AG09319 (cell line): Measurements from ENCODE around the gene PIP5K1C.

ENCODE experiments used
- DNase-seq: peaks from one replicate; pipeline ENCODE4 v3.0.0-alpha.2; 2010; ENCODE audit warnings: low read depth; ENCODE audit errors: extremely low read depth
- TF ChIP-seq, protein P1 (sequence below): IDR thresholded peaks from 2 replicates; pipeline ENCODE4 v1.5.1; 2011; ENCODE audit warnings: low read depth, mild to moderate bottlenecking, inconsistent platforms, low read length, moderate library complexity

PIP5K1C gene

GRCh38 chr19:3643674-3644313 is 56.5 kb downstream of the PIP5K1C start:
- DNase-seq: no peak
- TF ChIP-seq, protein P1, sequence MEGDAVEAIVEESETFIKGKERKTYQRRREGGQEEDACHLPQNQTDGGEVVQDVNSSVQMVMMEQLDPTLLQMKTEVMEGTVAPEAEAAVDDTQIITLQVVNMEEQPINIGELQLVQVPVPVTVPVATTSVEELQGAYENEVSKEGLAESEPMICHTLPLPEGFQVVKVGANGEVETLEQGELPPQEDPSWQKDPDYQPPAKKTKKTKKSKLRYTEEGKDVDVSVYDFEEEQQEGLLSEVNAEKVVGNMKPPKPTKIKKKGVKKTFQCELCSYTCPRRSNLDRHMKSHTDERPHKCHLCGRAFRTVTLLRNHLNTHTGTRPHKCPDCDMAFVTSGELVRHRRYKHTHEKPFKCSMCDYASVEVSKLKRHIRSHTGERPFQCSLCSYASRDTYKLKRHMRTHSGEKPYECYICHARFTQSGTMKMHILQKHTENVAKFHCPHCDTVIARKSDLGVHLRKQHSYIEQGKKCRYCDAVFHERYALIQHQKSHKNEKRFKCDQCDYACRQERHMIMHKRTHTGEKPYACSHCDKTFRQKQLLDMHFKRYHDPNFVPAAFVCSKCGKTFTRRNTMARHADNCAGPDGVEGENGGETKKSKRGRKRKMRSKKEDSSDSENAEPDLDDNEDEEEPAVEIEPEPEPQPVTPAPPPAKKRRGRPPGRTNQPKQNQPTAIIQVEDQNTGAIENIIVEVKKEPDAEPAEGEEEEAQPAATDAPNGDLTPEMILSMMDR: no peak

DNA sequence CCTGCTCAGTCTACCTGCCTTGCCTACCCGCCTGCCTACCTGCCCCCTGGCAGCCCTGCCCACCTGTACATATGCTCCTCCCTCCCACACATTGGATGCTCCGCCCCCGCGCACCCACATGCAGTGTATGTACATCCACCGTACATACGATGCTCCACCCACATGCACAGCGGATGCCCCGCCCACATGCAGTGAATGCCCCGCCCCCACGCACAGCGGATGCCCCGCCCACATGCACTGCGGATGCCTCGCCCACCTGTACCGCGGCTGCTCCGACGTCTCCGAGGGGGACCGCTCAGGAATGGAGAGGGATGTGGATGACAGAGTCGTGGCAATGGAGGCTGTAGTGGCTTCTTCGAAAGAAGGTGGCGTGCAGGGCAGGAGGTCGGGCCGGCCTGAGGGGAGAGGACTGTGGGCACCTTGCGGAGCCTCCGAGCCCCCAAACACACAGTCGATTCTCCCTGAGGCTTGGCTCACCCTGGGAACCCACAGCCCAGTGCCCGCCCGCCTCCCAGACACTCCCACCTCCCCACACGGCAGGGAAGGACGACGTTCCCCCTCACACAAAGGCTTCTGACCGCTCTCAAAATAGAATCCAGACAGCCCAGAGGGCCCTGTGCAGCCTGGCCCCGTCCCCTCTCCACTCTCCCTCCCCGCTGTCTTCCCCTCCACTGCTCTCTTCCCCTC is 57.1 kb downstream of the PIP5K1C start:
- TF ChIP-seq, protein P1: no peak
- no peak for DNase-seq

- TF ChIP-seq, protein P1: no peak
- no peak for DNase-seq
These were observed 58.0 kb downstream of the PIP5K1C start for GRCh38 chr19:3642296-3642695.

DNA sequence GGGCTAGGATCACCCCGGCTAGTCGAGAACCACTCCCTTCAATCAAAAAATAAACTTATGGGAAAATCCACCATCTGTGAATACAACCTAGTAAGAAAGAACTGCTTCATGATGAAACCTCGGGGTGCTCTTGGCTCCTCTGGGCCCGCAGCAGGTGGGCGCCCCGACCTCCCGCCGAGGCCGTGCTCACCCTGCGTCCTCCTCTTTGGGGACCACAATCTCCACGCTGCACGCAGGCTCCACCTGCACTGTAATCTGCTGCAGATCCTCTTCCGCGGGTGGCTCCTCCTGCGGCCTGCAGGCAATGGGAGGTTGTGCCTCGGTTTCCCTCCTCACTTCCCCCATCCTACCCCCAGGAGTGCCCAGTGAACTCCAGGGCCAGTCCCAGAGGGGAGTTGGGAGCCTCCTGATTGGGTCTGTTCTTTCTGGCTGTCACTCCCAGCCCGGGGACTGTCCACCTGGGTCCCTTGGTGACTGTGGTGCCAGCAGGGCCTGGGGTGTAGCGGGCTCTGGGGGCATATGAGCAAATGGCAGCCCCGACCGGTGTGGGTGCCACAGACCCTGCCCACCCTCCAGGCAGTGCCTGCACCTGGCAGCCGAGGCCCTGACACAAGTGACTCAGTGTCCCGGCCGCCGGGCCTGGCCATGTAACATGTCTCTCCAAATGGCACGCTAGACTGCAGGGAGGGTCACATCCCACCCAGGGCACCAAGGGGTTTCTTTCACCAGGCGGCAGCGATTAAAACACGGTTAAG is 58.6 kb downstream of the PIP5K1C start:
- TF ChIP-seq, protein P1: no peak

DNA sequence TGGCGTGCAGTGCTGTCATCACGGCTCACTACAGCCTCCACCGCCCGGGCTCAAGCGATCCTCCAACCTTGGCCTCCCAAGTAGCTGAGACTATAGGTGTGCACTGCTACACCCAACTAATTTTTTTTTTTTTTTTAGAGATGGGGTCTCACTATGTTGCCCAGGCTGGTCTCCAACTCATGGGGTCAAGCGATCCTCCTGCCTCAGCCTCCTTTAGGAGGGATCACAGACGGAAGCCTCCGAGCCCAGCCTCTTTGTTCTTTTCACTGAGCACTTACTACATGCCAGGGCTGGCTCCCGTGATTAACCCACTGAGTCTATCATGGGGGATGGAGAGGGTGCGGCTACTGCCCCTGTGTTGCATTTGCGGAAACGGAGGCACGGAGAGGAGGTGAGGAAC is 60.8 kb downstream of the PIP5K1C start:
- no peak for DNase-seq
- TF ChIP-seq, protein P1: no peak

More for the DNA sequence above, 58.6 kb downstream of the PIP5K1C start:
- no peak for DNase-seq

GRCh38 chr19:3638208-3639193 is 61.8 kb downstream of the PIP5K1C start:
- DNase-seq: no peak
- TF ChIP-seq, protein P1: no peak
